H54 (cell line): Measurements from ENCODE around the gene CAMTA1.

Experiments
- DNase-seq: peaks from one replicate; pipeline ENCODE4 v3.0.0; 2011; ENCODE audit warnings: low spot score, mixed read lengths; ENCODE audit not compliant: insufficient read length
- FAIRE-seq: peaks from 3 replicates; lab custom pipeline; 2011; peaks lifted over from hg19 to GRCh38; lab: Jason Lieb, UNC
- POLR2A ChIP-seq: IDR thresholded peaks from 2 replicates; pipeline ENCODE4 v1.6.1; 2011; ENCODE audit warnings: low read depth, mild to moderate bottlenecking, low read length

CAMTA1 gene

DNA sequence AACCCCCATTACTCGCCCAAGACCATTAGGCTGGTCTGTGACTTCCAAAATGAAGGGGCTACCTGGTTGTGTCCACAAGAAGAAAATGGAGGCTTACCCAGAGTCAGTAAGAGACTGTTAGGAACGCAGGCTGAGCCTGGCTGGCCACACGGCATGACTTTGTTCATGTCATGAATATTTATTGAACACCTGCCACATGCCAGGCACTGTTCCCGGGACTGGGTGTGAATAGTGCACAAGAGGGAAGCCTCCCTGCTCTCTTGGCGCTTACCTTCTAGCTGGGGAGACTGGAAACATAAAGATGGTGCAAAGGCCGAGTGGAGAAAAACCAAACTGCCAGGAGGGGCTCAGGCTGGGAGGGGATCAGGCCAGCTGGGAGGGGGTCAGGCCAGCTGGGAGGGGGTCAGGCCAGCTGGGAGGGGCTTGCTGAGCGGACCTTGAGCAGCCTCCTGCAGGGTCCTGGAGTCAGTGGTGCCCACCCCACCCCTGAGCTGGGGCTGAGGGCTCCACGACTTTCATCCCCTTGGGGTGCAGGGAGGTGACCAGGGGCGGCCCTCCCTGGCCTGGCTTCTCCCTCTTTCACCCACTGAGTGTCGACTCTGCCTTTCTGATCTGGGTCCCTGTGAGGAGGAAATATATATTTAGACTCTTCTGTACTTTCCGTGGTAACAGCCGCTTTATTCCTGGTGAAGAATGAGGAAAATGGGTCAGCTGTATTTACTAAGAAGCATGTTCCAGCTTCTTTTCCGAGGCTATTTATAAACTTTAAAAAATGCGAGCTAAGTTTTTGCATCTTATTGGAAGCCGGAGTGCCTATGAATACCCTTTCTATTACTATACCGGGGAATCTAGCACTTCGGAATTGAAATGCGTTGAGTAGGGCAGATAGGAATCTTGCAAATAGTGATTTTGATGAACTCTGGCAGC lies 139.0 kb downstream of the CAMTA1 start:
- DNase-seq = no peak
- TF ChIP-seq POLR2A = no peak
- no peak for FAIRE-seq

DNA sequence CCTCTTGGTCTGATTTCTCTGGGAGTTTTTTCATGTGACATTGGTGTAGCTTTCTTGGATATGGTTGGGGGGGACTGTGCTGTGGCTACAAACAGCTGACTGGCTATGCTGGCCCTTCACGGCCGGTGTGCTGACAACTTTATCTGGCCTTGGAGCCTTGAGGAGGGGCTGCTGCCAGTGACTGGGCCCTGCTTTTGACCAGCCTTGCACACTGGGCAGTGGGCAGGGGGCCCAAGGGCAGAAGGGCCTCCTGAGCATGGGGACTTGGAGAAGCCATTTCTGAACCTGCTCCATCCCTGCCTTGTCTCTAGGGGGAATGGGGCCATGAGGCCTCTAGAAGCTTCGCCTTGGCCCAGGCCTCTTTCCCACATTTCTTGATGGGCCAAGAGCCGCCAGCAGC lies 139.6 kb downstream of the CAMTA1 start:
- TF ChIP-seq POLR2A = no peak
- DNase-seq = no peak
- FAIRE-seq = no peak

DNA sequence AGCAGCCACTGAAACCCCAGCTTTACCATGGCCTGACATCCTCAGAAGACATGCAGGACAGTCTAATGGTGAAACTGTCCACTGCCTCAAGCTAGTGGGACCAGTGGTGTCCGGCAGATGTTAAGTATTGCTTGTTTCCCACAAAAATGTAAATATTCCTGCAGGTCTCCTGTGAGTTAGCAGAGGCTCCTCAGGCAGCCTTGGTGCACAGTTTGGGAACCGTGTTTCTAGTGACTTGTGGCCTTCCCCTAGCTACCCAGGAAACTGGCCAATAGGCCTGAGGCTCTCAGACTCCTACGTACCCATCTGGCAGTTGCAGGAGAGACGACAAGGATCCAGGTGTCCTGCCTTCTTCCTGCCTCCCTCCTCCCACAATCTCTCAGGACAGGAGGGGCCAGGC lies 142.4 kb downstream of the CAMTA1 start:
- no peak for DNase-seq
- TF ChIP-seq POLR2A = no peak
- no peak for FAIRE-seq

DNA sequence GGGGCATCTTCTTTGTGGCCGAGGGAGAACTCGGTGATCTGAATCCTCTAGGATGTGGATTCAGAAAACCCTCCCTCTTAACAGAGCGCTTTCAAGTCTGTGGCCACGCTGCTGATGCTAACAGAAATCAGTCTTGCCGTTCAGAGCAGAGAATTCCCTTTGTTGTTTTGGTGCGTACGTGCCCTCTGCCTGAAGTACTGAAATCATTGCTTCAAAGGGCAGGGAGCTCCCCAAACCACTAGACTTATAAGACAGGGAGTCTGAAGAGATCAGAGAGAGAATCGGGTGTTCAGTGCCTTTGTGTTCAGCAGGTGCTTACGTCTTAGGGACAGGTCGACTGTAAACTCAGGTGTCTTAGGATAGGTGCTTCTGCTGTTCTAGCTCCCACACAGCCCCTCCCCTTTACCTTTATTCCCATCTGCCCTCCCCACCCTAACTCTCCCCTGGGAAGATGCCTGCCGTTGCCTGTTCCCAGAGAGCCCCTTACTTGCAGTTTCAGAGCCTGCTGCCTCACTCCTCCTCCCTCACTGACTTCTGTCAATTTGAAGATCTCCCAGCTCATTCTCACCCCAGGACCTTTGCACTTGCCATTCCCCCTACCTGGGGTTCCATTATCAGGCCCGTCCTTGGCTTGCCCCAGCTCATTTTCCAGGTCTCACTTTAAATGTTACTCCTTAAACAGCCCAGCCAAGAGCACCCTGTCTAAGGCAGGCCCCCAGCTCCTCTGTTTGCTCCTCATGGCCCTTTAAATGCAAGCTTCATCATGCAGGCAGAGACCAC lies 143.0 kb downstream of the CAMTA1 start:
- DNase-seq = no peak
- no peak for FAIRE-seq
- no peak for TF ChIP-seq POLR2A

DNA sequence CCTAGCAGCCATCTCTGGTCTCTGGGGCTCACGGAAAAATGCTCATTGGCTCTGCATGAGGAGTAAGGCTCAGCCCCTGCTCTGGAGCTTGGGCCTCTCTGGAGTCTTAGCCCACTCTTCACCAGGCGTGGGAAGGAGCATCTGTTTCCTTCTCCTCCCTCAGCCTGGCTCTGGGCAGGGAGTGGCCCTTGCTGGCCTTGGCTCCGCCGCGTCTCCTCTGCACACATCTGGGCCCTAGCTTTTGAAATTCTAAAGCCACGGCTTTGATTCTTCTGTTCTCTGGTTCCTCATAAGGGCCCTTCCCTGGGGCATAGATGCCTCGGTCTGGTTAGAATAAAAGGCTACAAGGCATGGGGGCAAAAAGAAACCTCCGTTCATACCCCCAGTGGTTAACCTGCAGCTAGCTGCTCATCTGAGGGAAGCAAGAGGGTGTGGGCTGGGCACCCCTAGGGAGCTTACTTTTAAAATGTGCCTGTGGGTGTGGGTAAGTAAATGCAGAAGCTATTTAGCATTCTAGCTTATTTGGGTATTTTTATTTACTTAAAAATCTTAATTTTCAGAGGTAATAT lies 145.6 kb downstream of the CAMTA1 start:
- FAIRE-seq (no peak), DNase-seq (no peak)
- TF ChIP-seq POLR2A = no peak

DNA sequence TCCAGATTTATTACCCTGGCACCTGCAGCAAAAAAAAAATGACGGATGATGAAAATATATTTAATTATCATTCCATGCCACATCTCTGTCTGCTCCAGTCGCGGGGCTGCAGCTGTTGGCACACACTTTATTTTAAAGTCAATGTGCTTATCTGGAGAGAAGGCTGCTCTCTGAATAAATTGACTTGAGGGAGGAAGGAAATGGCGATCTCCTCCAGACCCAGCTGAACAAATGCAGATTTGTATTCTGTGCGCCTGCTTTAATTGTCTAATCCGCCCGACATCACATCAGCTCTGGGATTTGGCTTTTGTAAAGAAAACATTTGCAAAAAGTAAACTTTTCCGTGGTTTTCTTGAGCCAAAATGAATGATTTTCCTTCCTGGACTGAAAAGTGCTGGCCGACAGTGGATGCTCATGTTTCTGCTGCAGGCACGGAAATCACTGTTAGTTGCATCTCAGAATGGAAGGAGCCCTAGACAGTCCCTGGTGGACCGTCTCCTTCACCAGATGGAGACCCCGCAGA lies 150.2 kb downstream of the CAMTA1 start:
- TF ChIP-seq POLR2A = no peak
- FAIRE-seq (no peak), DNase-seq (no peak)

DNA sequence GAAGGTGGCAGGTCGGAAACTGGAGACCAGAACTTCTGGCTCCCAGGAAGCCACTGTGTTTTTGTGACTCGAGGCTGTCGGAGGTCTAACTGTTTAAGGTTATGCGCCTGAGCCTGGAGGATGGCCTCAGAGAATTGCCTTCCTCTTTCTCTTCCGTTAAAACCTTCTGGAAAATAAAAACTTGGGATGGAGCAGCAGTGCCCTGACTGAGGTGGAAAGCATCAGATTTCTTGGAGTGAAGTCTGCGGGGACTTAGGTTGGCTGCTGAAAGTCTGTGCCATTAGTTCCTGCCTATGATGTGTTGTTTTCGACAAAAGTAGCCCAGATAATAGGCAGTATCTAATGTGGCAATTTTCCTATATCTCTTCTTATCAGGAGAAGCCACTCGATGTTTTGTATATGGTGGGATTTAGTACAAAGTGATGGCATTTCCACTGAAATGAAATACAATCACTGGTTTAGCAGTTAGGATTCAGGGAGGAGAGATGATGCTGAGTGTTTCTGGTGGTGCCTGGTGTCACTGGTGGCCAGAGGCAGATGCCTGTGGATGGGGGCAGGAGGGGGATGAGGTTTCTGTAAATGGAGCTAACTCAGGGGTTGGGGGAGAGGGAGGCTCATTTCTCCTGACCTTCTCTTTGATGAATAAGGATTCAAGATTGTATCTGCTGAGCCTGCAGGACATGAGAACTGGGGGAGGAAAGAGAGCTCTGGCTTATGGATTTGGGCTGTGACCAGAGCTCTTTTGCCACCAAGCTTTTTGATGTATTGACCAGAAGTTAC lies 150.8 kb downstream of the CAMTA1 start:
- TF ChIP-seq POLR2A = no peak
- DNase-seq (no peak), FAIRE-seq (no peak)

DNA sequence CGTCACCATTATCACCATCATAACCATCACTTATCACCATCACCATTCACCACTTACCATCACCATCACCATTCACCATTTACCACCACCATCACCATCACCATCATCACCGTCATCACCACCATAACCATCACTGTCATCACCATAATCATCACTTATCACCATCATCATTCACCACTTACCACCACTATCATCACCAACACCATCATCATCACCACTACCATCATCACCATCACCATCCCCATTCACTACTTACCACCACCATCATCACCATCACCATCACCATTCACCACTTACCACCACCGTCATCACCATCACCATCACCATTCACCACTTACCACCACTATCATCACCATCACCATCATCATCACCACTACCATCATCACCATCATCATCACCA lies 151.8 kb downstream of the CAMTA1 start:
- DNase-seq (no peak), FAIRE-seq (no peak)
- no peak for TF ChIP-seq POLR2A

DNA sequence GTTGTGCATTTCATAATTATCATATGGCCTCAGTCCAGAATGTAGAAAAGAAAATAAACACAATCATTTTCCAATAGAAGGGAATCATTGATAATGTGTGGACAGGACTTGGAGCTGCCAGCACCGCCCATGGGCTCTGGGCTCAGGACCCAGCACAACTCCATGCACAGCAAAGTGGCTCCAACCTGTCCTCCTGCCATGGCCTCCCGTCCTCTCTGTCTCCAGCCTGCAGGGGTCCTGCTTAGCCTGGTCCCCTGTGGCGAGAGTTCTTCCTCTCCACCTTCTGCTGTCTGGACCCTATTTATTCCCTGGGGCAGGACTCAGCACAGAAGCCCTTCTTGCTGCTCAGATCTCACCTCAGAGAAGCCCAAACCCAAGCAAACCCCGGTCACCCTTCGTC lies 154.1 kb downstream of the CAMTA1 start:
- FAIRE-seq (no peak), DNase-seq (no peak)
- no peak for TF ChIP-seq POLR2A

DNA sequence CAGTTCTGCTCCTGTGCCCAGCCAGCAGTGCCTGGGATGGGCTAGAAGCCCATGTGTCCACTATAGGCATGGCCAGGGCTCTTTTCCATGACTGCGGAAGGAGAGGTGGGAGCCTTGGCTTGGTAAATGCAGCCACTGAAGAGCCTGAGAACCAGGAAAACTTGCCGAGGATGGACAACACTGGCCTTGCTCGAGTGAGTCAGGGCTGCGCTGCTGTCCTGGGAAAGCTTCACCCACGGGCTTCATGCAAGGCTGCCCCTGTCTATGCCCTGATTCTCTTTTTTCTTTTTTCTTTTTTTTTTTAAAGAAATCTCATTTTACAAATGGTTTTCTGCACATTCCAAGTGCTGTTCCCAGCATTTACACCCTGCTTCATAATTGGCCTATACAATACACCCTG lies 156.5 kb downstream of the CAMTA1 start:
- FAIRE-seq (no peak), DNase-seq (no peak)
- TF ChIP-seq POLR2A = no peak

DNA sequence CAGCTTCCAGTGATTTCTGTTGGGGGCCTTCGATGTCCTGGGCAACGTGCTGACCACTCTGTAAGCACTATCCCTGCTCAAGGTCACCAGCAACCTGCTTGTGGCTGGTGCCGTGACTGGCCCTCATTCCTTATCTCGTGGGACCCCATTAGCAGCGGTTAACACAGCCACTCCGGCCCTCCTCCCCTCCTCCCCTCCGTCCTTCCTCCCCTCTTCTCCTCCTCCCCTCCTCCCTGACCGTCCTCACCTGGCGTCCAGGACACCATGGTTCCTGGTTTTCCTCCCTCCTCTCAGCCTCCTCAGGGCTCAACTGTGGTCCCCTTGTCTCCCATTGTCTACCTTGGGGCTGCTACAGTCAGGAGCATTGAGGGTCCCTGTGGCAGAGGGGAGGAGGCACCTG lies 157.7 kb downstream of the CAMTA1 start:
- DNase-seq (no peak), FAIRE-seq (no peak)
- TF ChIP-seq POLR2A = no peak

DNA sequence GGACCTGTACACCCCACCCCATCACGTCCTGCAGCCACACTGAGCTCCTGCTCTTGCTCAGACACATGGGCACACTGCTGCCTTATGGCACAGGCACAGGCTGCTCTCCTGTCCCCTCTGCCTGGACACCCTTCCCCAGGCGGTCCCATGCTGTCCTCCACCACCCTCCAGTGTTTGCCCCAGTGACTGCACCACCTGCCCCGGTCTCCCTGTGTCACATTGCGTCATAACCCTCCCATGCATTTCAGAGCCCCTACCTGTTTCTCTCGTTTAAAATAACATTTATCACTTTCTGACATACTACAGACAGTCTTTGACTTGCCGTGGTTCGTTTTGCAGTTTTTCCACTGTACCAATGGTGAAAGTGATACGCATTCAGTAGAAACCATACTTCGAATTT lies 159.2 kb downstream of the CAMTA1 start:
- no peak for TF ChIP-seq POLR2A
- no peak for FAIRE-seq

DNA sequence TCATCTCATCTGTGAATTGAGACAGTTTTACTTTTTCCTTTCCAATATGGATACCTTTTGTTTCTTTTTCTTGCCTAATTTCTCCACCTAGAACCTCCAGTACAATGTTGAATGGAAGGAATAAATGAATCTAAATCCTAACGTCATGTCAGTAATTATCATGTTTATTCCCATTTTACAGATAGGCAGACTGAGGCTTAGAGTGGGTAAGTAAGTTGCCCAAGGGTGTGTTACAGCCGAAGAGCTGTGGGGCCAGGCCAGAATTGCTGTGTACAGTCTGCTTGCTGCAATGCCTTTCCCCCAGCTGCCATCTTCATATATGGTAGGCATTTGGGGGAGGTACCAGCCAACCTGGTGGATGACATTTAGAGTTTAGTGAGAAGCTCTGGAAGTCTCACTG lies 162.7 kb downstream of the CAMTA1 start:
- no peak for TF ChIP-seq POLR2A
- no peak for DNase-seq
- FAIRE-seq = no peak

More for the DNA sequence above, 159.2 kb downstream of the CAMTA1 start:
- DNase-seq = no peak
